NCI-H1694 treated with DMSO at 0.1 percent for 48 hours (cell line): Measurements from ENCODE around the gene RAB30.

Experiments used
- DNase-seq: peaks from one replicate; lab custom pipeline; 2025; lab: John Stamatoyannopoulos, UW

Gene RAB30, protein sequence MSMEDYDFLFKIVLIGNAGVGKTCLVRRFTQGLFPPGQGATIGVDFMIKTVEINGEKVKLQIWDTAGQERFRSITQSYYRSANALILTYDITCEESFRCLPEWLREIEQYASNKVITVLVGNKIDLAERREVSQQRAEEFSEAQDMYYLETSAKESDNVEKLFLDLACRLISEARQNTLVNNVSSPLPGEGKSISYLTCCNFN

DNA sequence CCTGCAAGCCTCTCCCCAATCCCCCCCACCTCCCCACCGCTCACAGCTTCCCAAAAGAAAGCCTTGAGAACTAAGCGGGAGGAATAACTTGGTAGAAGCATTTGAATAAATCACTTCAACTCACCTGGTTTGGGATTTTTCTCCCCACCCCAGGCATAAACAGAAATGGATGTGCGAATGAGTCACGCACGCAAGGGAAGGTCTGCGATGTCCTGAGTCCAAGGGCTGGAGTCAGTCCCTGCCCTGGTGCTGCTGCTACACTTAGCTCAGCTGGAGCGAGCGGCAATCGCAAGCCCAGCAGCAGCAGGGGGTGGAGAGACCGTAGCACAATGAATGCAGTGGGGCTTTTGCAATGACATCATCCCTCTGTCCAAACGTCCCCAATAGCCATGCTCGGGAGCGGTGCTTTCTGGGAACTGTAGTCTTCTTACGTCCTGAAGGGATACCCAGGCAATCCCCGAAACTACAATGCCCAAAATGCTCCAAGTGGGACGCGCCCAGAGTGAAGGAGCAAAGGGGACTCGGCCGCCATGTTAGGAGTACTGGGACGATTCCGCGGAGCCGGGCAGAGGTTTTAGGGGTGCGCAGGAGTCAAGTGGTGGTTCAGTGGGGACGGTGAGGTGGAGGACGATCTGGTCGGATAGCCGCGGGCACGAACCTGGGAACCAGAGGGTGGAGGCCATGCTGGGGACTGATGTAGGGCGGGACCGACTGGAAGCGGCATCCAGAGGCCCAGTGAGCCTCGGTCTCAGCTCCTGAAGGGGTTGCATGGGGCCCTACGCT lies at the start of gene RAB30:
Gene RAB30 (minus strand): TSS at position 331 of the 783 bp plus-strand sequence. CDS start 74,581 bp downstream, outside the sequence.
- peak; percentile 98 for DNase-seq

DNA sequence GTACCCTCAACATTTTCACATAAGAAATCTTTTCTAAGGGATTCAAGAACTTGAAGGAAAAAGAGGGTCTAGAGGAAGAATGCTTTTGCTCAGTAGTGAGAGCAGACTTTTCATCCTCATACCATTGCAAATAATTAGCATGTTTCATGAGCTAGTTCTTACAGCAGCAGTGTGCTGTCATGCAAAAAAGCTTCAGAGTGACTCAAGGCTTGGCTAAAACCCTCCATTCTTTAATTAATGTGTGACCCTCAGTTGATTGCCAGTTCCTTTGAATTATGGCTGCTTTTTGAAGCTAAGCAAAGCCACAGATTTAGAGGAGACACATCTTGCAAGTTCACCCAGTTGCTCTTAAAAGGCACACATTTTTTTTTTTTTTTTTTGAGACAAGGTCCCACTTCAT lies 48.6 kb upstream of the RAB30 start:
- no peak for DNase-seq

- DNase-seq: no peak
Measured at GRCh38 chr11:83119216-83119615, 47.5 kb upstream of the RAB30 start.

DNA sequence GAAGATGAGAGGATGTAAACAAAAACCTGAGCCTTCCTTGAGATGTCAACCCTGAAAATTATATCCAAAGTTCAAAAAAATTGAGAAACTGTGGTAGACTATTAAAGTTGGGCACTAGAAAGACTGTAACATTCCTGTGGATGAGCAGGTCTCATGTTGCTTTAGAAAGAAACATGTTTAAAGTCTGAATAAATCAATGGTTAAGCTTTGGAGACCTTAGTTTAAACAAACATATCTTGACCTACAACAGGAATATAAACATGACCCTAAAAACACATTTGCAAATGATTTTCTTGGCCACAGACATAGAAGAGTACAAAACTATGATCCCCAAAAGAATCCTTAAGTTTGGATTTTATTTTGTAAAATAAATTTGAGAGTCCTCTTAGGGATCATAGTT lies 47.1 kb upstream of the RAB30 start:
- DNase-seq: no peak

DNA sequence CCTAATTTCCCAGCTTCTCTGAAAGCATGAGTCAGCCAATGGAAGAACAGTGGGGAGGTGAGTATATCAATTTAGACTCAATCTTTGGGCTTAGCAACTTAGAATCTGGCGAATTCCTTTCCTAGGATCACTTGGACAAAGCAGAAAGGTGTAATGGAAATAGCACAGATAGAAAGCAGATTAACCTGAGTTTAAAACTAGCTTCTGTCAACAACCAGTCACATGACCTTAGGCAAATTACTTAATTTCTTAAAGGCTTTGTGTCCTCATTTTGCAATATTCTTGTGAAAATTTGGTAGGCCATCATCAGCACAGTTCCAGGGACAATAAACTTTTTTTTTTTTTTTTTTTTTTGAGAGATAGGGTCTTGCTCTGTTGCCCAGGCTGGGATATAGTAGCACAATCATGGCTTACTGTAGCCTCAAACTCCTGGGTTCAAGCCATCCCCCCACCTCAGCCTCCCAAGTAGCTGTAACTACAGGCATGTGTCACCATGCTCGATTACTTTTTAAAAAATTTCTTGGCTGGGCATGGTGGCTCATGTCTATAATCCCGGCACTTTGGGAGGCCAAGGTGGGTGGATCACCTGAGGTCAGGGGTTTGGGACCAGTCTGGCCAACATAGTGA lies 44.4 kb upstream of the RAB30 start:
- DNase-seq: no peak

DNA sequence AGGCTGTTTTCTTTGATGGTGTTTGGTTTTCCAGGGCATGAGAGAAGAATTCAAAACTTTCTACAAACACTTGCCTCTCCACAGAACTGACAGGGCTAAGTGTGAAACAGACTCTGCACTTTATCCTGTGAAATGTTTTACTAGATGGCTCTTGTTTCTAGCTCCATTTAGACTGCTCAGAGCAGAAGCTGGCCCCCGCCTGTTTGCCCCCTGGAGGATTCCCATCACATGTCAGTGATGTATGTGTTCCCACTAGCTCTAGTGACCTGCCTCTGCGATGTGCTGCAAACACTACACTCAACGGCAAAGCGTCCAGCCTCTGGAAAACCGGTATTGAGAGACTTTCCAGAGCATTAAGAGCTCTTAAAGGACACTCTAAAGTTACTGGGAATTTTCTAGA lies 43.9 kb upstream of the RAB30 start:
- no peak for DNase-seq

DNA sequence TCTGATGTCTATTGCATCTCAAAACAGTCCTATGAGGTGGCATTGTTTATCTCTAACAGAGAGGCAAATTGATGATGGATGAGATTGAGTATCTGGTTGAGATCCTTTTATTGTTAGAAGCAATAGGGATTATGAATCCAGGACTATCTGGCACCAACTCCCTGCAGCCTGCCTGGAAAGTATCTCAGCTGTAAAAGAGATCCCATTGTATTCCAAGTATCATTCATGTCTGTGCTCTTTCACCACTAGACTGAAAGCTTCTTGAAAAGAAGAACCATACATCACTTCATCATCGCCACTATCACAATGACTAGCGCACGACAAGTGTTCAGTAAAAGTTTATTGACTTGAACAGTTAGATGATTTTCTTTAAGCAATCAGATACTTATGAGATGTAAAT lies 43.3 kb upstream of the RAB30 start:
- no peak for DNase-seq

DNA sequence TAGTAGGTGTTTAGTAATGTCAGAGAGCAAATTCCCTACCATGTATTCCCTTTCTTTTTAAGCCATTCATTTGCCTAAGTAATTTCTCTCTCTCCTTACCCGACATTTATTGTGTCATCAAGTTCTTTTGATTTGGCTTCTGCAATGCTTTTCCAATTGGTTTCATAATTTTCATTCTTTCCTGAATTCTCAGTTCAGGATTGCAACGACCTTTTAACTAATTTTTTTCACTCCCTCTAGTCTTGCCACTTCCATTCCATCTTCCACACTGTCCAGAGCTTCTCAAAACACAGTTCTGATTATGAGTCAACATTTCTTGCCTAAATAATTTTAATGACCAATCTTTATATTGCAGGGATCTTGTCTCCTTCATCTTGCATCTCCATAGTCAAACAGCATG lies 41.2 kb upstream of the RAB30 start:
- DNase-seq: no peak

GRCh38 chr11:83105168-83105567 lies 33.5 kb upstream of the RAB30 start:
- no peak for DNase-seq

GRCh38 chr11:83102834-83103233 lies 31.1 kb upstream of the RAB30 start:
- DNase-seq: no peak

- no peak for DNase-seq
Measured at GRCh38 chr11:83097429-83098075, 25.9 kb upstream of the RAB30 start.

DNA sequence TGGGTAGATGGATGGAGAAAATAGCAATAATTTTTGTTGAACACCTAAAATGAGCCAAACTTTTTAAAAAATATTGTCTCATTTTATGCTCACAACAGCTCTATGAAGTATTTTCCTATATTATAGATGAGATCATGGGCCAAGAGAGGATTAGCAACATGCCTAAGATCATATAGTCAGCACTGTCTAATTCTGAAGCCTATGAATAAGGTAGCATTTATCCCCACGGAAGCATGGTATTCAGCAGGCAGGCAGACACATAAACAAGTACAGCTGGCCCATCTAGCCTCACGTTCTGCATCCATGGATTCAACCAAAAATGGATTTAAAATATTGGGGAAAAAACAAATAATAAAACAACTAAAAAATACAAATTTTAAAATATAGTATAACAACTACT lies 21.9 kb upstream of the RAB30 start:
- DNase-seq: no peak

GRCh38 chr11:83092488-83093384 lies 21.0 kb upstream of the RAB30 start:
- no peak for DNase-seq

- no peak for DNase-seq
Measured at GRCh38 chr11:83088965-83089364, 17.3 kb upstream of the RAB30 start.

- DNase-seq: peak; percentile 17
Measured at GRCh38 chr11:83087035-83087434, 15.3 kb upstream of the RAB30 start.

- no peak for DNase-seq
Measured at GRCh38 chr11:83079820-83080219, 8.1 kb upstream of the RAB30 start.

DNA sequence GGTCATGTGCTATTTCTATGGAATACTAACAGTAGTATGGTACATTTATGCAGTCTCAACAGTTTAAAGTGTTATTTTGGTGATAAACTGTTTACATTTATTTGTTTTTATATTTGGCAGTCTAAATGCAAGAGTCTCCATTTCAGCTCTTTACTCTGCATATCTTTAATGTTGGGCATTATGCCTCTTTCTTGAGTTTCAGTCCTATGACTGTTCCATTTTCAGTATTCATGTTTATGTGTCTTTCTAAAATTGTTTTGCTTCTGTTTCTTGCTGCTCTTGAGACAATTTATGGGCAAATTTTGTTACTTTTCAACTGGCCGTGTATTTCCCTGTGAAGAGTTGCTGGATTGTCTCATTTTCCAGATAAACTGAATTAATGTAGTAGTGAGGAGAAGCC lies 6.6 kb upstream of the RAB30 start:
- DNase-seq: no peak

- DNase-seq: no peak
Measured at GRCh38 chr11:83073884-83074283, 2.2 kb upstream of the RAB30 start.

- no peak for DNase-seq
Measured at GRCh38 chr11:83073258-83073657, 1.6 kb upstream of the RAB30 start.

- DNase-seq: no peak
Measured at GRCh38 chr11:83072350-83073242, 899 bp upstream of the RAB30 start.
